ENCODE results near the gene C16orf74. TPM values are rescaled to one million over a fixed set of nuclear protein-coding genes. Genes with fewer than 3 reads are reported as not detected.

C16orf74 gene
- total and polyA plus RNA-seq, 4 donors = 2.6 to 7.9 (median 3.4) TPM

DNA sequence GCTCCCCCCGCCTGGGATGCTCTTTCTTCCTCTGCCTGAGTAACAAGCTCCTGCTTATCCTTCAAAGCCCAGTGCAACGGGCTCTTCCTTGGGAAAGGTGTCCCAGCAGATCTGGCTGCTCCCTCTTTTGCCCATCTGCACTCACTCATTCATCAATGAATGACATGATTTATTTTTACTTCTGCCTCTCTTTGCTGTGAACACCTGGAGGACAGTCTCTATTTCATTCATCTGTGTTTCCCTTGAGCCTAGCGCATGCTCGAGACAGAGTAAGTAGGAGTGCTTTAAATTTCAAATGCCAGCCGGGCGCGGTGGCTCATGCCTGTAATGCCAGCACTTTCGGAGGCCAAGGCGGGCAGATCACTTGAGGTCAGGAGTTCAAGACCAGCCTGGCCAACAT is 40.2 kb downstream of the C16orf74 start:
- Histone ChIP-seq H3K27ac (ENCODE audit: low read depth in 1 of 2, low read length in 1 of 2) (no peak overlapping the region), H3K9me3 (ENCODE audit: control insufficient read depth in 4 of 4, insufficient read depth in 3 of 4, low read length in 3 of 4) (peaks cover 0 to 7% (median 2%) of the 10 kb centered on the region in 4 donors), H3K9ac (ENCODE audit: insufficient read depth in 1 of 2, low read length in 2 of 2) (no peak overlapping the region), H3K36me3 (ENCODE audit: control insufficient read depth in 4 of 4, insufficient read depth in 4 of 4, low read length in 4 of 4) (peaks cover 0 to 5% (median 2%) of the 10 kb centered on the region in 4 donors), H3K27me3 (ENCODE audit: control insufficient read depth in 3 of 3, insufficient read depth in 3 of 3, low read length in 2 of 3) (peaks cover 0 to 4% (median 0%) of the 10 kb centered on the region in 3 donors), H3K4me3 (no peak overlapping the region), H3K4me1 (ENCODE audit: control insufficient read depth in 5 of 5, insufficient read depth in 5 of 5, low read length in 5 of 5) (peaks cover 0 to 8% (median 6%) of the 10 kb centered on the region in 5 donors)
- 94 to 95% methylated on average over 9 of the region's 9 CpGs for WGBS, 2 donors
- TF ChIP-seq, protein P1, sequence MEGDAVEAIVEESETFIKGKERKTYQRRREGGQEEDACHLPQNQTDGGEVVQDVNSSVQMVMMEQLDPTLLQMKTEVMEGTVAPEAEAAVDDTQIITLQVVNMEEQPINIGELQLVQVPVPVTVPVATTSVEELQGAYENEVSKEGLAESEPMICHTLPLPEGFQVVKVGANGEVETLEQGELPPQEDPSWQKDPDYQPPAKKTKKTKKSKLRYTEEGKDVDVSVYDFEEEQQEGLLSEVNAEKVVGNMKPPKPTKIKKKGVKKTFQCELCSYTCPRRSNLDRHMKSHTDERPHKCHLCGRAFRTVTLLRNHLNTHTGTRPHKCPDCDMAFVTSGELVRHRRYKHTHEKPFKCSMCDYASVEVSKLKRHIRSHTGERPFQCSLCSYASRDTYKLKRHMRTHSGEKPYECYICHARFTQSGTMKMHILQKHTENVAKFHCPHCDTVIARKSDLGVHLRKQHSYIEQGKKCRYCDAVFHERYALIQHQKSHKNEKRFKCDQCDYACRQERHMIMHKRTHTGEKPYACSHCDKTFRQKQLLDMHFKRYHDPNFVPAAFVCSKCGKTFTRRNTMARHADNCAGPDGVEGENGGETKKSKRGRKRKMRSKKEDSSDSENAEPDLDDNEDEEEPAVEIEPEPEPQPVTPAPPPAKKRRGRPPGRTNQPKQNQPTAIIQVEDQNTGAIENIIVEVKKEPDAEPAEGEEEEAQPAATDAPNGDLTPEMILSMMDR (IDR thresholded peaks at IDR 0.05; ENCODE audit: control extremely low read depth, extremely low read depth) = no peak
- DNase-seq = no peak
- no peak for ATAC-seq (ENCODE audit: insufficient read depth, low FRiP score)

DNA sequence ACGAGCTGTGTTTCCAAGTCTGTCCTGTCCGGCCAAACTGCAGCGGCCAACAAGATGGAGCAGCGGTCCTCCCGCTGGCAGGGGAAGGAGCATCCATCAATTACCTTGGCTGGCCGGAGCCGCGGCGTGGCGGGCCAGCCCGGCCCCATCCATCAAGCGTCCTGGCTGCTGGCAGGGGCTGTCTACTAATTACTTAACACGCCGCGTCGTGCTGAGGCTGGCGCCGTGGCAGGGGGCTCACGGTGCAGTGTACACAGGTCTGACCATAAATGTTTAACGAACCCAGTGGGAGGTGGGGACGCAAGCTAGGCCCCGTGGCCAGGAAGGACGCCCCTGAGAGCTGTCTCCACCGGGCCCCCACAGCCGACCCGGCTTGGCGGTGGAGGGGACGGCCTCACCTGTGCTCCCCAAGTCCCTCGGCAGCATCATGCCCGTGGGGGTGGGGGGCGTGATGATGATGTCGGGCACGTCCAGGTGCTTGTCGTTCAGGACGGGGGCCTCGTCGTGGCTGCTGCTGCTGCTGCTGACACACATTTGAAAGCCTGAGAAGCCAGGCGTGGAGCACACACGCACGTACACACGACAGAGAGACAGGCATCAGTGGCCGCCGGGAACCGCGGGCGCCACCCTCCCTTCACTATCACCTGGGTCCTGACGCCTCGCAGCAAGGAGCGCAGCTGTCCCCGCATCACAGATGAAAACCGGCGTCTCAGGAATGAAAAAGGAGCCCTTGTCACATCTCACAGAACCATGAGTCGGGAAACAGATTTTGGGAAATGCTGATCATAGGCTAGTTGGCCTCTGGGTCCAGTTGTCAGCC is 40.9 kb downstream of the C16orf74 start:
- TF ChIP-seq, protein P1 (IDR thresholded peaks at IDR 0.05; ENCODE audit: control extremely low read depth, extremely low read depth) = no peak
- Histone ChIP-seq H3K27me3 (ENCODE audit: control insufficient read depth in 3 of 3, insufficient read depth in 3 of 3, low read length in 2 of 3) (peaks cover 0 to 4% (median 0%) of the 10 kb centered on the region in 3 donors), H3K9ac (ENCODE audit: insufficient read depth in 1 of 2, low read length in 2 of 2) (no peak overlapping the region), H3K9me3 (ENCODE audit: control insufficient read depth in 4 of 4, insufficient read depth in 3 of 4, low read length in 3 of 4) (peaks cover 0 to 7% (median 2%) of the 10 kb centered on the region in 4 donors), H3K4me1 (ENCODE audit: control insufficient read depth in 5 of 5, insufficient read depth in 5 of 5, low read length in 5 of 5) (peaks cover 0 to under 1% (median 0%) of the 10 kb centered on the region in 5 donors), H3K4me3 (no peak overlapping the region), H3K36me3 (ENCODE audit: control insufficient read depth in 4 of 4, insufficient read depth in 4 of 4, low read length in 4 of 4) (peaks cover 0 to 5% (median 2%) of the 10 kb centered on the region in 4 donors), H3K27ac (ENCODE audit: low read depth in 1 of 2, low read length in 1 of 2) (no peak overlapping the region)
- ATAC-seq (ENCODE audit: insufficient read depth, low FRiP score) (no peak), DNase-seq (no peak)
- 78 to 85% methylated on average over 51 to 53 of the region's 53 CpGs for WGBS, 2 donors

DNA sequence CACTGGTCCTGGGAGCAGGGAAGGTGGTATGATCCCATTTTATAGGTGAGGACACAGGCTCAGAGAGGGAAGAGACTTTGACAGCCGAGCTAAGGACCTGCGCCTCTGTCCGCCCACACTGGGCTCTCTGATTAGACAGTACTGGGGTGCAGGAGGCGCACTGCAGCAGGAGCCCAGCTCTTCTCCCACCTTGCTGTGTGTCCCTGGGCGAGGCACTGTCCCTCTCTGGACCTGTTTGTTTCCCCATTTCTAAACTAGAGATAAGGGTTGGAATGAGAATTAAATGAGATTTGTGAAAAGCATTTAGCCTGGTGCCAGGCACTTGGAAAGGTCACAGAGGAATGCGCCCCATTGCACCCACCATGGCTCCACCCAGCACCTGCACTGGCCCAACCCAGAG is 42.6 kb downstream of the C16orf74 start:
- Histone ChIP-seq H3K4me1 (ENCODE audit: control insufficient read depth in 5 of 5, insufficient read depth in 5 of 5, low read length in 5 of 5) (no peaks in the 10 kb centered on the region), H3K9me3 (ENCODE audit: control insufficient read depth in 4 of 4, insufficient read depth in 3 of 4, low read length in 3 of 4) (peaks cover 0 to 7% (median 2%) of the 10 kb centered on the region in 4 donors), H3K27me3 (ENCODE audit: control insufficient read depth in 3 of 3, insufficient read depth in 3 of 3, low read length in 2 of 3) (peaks cover 0 to 4% (median 0%) of the 10 kb centered on the region in 3 donors), H3K36me3 (ENCODE audit: control insufficient read depth in 4 of 4, insufficient read depth in 4 of 4, low read length in 4 of 4) (peaks cover 0 to 5% (median 2%) of the 10 kb centered on the region in 4 donors), H3K9ac (ENCODE audit: insufficient read depth in 1 of 2, low read length in 2 of 2) (no peak overlapping the region), H3K27ac (ENCODE audit: low read depth in 1 of 2, low read length in 1 of 2) (no peak overlapping the region), H3K4me3 (no peak overlapping the region)
- WGBS, 2 donors = 95 to 97% methylated on average over 6 of the region's 6 CpGs
- DNase-seq = no peak
- TF ChIP-seq, protein P1 (IDR thresholded peaks at IDR 0.05; ENCODE audit: control extremely low read depth, extremely low read depth) = no peak
- no peak for ATAC-seq (ENCODE audit: insufficient read depth, low FRiP score)

Measured in lung (tissue), 12 donors.